HCT116 (cell line): Measurements from ENCODE around the gene DOK7. TPM values are rescaled to one million over a fixed set of nuclear protein-coding genes. Genes with fewer than 3 reads are reported as not detected.

Experiments
- ATAC-seq: fragments of 200-7000 bp; cut with Tn5 transposase; 2 replicates; pipeline ENCODE4 v1.9.1; 2020; ENCODE audit warnings: mild to moderate bottlenecking, moderate library complexity
- BruUV-seq: library from RNA; stranded (reverse); fragments of 400-500 nt; replicated peaks from 2 replicates; lab custom pipeline; 2021; lab: Mats Ljungman, UMichigan
- CTCF ChIA-PET: fragments of 300-600 bp; sonication (Branson Sonifier 250); formaldehyde crosslinking; loops from one replicate; lab custom pipeline; 2021; ENCODE audit warnings: antibody characterized with exemption; lab: Charles Lee
- POLR2A ChIA-PET: fragments of 300-600, 350-600 bp; sonication (Branson Sonifier 250); formaldehyde crosslinking; loops from one replicate; lab custom pipeline; 2021; ENCODE audit warnings: antibody characterized with exemption; lab: Charles Lee
- RAD21 ChIA-PET, 2 experiments: fragments of 300-600 bp; sonication (Branson Sonifier 250); formaldehyde crosslinking; loops; one replicate each; lab custom pipeline; 2023; ENCODE audit warnings: low total read pairs in 2 of 2; ENCODE audit not compliant: uncharacterized antibody in 2 of 2, unreplicated experiment in 2 of 2, low non-redundant PET in 1 of 2; lab: Charles Lee
- DNase-seq: peaks from one replicate; pipeline ENCODE4 v3.0.0-alpha.2; 2010; ENCODE audit warnings: low read depth, low spot score
- H2AFZ ChIP-seq: fragments of 200-600 bp; shearing (Covaris generic), sonication (generic); 2 replicates; pipeline ENCODE4 v1.6.1; 2017; ENCODE audit warnings: low read depth, mixed run types, mixed read lengths, antibody characterized with exemption, low read length; ENCODE audit not compliant: poor library complexity, severe bottlenecking
- H3K27ac ChIP-seq: 2 replicates; pipeline ENCODE4 v1.5.1; 2012; ENCODE audit warnings: low read depth, low read length
- H3K27me3 ChIP-seq: fragments of 200-600 bp; sonication (generic); 2 replicates; pipeline ENCODE4 v1.6.1; 2016; ENCODE audit warnings: mixed run types, low read length, mixed read lengths; ENCODE audit not compliant: insufficient read depth
- H3K36me3 ChIP-seq, 2 experiments: fragments of 200-500 bp in 1 of 2; fragments of 200-600 bp in 1 of 2; sonication (Bioruptor generic) in 1 of 2; sonication (generic) in 1 of 2; 2 replicates each; pipeline versions ENCODE4 v1.5.1 to v1.6.1; 2014 to 2016; ENCODE audit warnings: low read length in 2 of 2, inconsistent platforms in 1 of 2, mixed read lengths in 1 of 2, mixed run types in 1 of 2; ENCODE audit not compliant: insufficient read depth in 2 of 2, control insufficient read depth in 1 of 2
- H3K4me1 ChIP-seq, 2 experiments: fragments of 200-600 bp in 1 of 2; sonication (generic) in 1 of 2; 2 replicates each; pipeline versions ENCODE4 v1.5.1 to v1.6.1; 2012 to 2017; ENCODE audit warnings: low read length in 2 of 2, inconsistent platforms in 1 of 2, mild to moderate bottlenecking in 1 of 2, mixed read lengths in 1 of 2, mixed run types in 1 of 2, moderate library complexity in 1 of 2; ENCODE audit not compliant: insufficient read depth in 2 of 2, control insufficient read depth in 1 of 2
- H3K4me2 ChIP-seq: fragments of 200-600 bp; sonication (generic); 2 replicates; pipeline ENCODE4 v1.6.1; 2017; ENCODE audit warnings: mixed run types, low read length, mixed read lengths
- H3K4me3 ChIP-seq, 2 experiments: fragments of 200-600 bp in 1 of 2; sonication (generic) in 1 of 2; replicated peaks in 1 of 2; 2 replicates each; pipeline ENCODE4 v1.5.1; 2011 to 2016; ENCODE audit warnings: low read length in 2 of 2, control low read depth in 1 of 2, low read depth in 1 of 2, mild to moderate bottlenecking in 1 of 2, mixed read lengths in 1 of 2, mixed run types in 1 of 2
- H3K79me2 ChIP-seq: fragments of 200-600 bp; sonication (generic); 2 replicates; pipeline ENCODE4 v1.6.1; 2017; ENCODE audit warnings: mild to moderate bottlenecking, mixed run types, low read length, moderate library complexity, mixed read lengths; ENCODE audit not compliant: insufficient read depth
- H3K9ac ChIP-seq: fragments of 200-600 bp; sonication (generic); 2 replicates; pipeline ENCODE4 v1.6.1; 2016; ENCODE audit warnings: low read length, mixed read lengths
- H3K9me2 ChIP-seq: fragments of 200-600 bp; sonication (generic), shearing (Covaris generic); 2 replicates; pipeline ENCODE4 v1.6.1; 2017; ENCODE audit warnings: mixed run types, mild to moderate bottlenecking, moderate library complexity; ENCODE audit not compliant: insufficient read depth
- H3K9me3 ChIP-seq, 2 experiments: fragments of 200-500 bp in 1 of 2; fragments of 200-600 bp in 1 of 2; sonication (Bioruptor generic) in 1 of 2; sonication (generic) in 1 of 2; 2 replicates each; pipeline ENCODE4 v1.6.1; 2014 to 2017; ENCODE audit warnings: low read length in 2 of 2, mixed read lengths in 2 of 2, inconsistent platforms in 1 of 2, low read depth in 1 of 2, mild to moderate bottlenecking in 1 of 2, mixed run types in 1 of 2, moderate library complexity in 1 of 2; ENCODE audit not compliant: control insufficient read depth in 1 of 2, insufficient read depth in 1 of 2
- H4K20me1 ChIP-seq: fragments of 200-600 bp; sonication (generic), shearing (Covaris generic); 2 replicates; pipeline ENCODE4 v1.6.1; 2017; ENCODE audit warnings: mixed run types, mild to moderate bottlenecking, moderate library complexity; ENCODE audit not compliant: insufficient read depth
- ELF1 ChIP-seq: IDR thresholded peaks from 2 replicates; pipeline ENCODE4 v1.6.1; 2012; ENCODE audit warnings: low read depth, borderline replicate concordance
- EZH2phosphoT487 ChIP-seq: fragments of 200-600 bp; IDR thresholded peaks from 2 replicates; pipeline ENCODE4 v1.6.1; 2018; ENCODE audit warnings: antibody characterized with exemption, borderline replicate concordance
- JUND ChIP-seq: IDR thresholded peaks from 2 replicates; pipeline ENCODE4 v1.6.1; 2012
- SIN3A ChIP-seq: IDR thresholded peaks from 2 replicates; pipeline ENCODE4 v1.6.1; 2012; ENCODE audit warnings: low read depth
- ZNF274 ChIP-seq: fragments of 200-500 bp; sonication (Bioruptor generic); IDR thresholded peaks from 2 replicates; pipeline ENCODE4 v1.6.1; 2014; ENCODE audit warnings: mild to moderate bottlenecking, low read depth, low read length, inconsistent platforms
- intact Hi-C: fragments of 100-400 bp; cut with micrococcal nuclease; formaldehyde crosslinking; loops from 2 replicates; pipeline ENCODE4 v1.10.0; 2022
- total RNA-seq: library from RNA; stranded (reverse); gene quantifications from one replicate; pipeline ENCODE4 v1.2.1, GENCODE V29; 2021; ENCODE audit not compliant: unreplicated experiment
- TF ChIP-seq, protein P1 (sequence below): IDR thresholded peaks from 2 replicates; pipeline ENCODE4 v1.6.1; 2012

DOK7 gene
- total RNA-seq, 1 experiment from 2014 or later = 2.4 TPM

DNA sequence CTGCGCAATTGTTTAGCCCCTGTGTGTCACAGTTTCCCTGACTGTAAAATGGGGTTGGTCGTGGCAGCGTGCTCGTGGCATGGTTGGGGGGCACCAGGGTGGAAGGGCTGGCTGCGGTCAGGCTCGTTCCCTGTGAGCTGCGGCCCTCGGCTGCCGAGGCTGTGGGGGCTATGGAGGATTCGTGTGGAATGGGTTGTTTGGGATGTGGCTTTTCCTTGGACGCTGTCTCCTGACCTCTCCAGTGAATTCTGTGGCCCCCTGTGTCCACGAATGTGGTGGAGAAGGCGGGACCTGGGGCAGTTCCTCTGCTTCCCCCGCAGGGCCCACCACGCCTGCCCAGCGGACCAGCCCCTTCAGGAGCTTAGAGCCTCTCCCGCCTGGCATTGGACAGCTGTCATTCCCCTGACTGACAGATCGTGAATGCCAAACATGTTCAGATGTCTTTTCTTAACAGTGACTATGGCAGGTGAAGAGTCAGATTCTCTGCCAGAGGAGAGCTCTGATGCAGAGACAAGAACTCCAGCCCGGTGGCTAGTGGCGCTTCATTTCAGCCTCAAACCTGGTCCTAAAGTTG lies 38.5 kb upstream of the DOK7 start:
- Histone ChIP-seq H2AFZ (no peak overlapping the region), H3K4me3 (no peak overlapping the region), H3K9ac (no peak overlapping the region), H3K27me3 (no peaks in the 10 kb centered on the region), H3K9me3 (no peaks in the 10 kb centered on the region)
- no peak for ATAC-seq
- ChIA-PET CTCF (no interaction called here), POLR2A (no interaction called here), RAD21 (no interaction called here)
- no TSS peak for BruUV-seq
- intact Hi-C loops = no loop called here
- no peak for TF ChIP-seq JUND
- TF ChIP-seq ELF1 = no peak
- no peak for TF ChIP-seq EZH2phosphoT487
- TF ChIP-seq, all 23 proteins: peak for 0
- Histone ChIP-seq H4K20me1 (no peaks in the 10 kb centered on the region), H3K4me1 (no peaks in the 10 kb centered on the region), H3K9me2 (no peaks in the 10 kb centered on the region), H3K4me2 (no peak overlapping the region), H3K36me3 (no peaks in the 10 kb centered on the region), H3K27ac (no peak overlapping the region), H3K79me2 (no peaks in the 10 kb centered on the region)
- DNase-seq = no peak

- no peak overlapping the region for H3K4me2 ChIP-seq
- intact Hi-C loops = no loop called here
- H2AFZ ChIP-seq = no peak overlapping the region
- RAD21 ChIA-PET = no interaction called here
- H3K9me3 ChIP-seq = no peaks in the 10 kb centered on the region
- BruUV-seq = no TSS peak
- H3K27me3 ChIP-seq = no peaks in the 10 kb centered on the region
- CTCF ChIA-PET = interaction anchor here (1.4 kb wide), 1 partner anchor 8 kb away, joined by 3 read pairs; no protein-coding TSS in a partner anchor
- DNase-seq = no peak
- no peaks in the 10 kb centered on the region for H4K20me1 ChIP-seq
- H3K4me3 ChIP-seq = no peak overlapping the region
- POLR2A ChIA-PET = no interaction called here
- H3K27ac ChIP-seq = no peak overlapping the region
- no peak overlapping the region for H3K9ac ChIP-seq
- no peak for ATAC-seq
- TF ChIP-seq SIN3A = no peak
- TF ChIP-seq ZNF274 = no peak
- TF ChIP-seq, protein P1, sequence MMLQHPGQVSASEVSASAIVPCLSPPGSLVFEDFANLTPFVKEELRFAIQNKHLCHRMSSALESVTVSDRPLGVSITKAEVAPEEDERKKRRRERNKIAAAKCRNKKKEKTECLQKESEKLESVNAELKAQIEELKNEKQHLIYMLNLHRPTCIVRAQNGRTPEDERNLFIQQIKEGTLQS = no peak
- H3K9me2 ChIP-seq = no peaks in the 10 kb centered on the region
- H3K4me1 ChIP-seq = no peaks in the 10 kb centered on the region
- no peaks in the 10 kb centered on the region for H3K79me2 ChIP-seq
- H3K36me3 ChIP-seq = no peaks in the 10 kb centered on the region
These were observed 36.5 kb upstream of the DOK7 start for GRCh38 chr4:3426465-3427133.
